ENCODE results near the gene KRTAP10-10.

The KRTAP10-10 gene

DNA sequence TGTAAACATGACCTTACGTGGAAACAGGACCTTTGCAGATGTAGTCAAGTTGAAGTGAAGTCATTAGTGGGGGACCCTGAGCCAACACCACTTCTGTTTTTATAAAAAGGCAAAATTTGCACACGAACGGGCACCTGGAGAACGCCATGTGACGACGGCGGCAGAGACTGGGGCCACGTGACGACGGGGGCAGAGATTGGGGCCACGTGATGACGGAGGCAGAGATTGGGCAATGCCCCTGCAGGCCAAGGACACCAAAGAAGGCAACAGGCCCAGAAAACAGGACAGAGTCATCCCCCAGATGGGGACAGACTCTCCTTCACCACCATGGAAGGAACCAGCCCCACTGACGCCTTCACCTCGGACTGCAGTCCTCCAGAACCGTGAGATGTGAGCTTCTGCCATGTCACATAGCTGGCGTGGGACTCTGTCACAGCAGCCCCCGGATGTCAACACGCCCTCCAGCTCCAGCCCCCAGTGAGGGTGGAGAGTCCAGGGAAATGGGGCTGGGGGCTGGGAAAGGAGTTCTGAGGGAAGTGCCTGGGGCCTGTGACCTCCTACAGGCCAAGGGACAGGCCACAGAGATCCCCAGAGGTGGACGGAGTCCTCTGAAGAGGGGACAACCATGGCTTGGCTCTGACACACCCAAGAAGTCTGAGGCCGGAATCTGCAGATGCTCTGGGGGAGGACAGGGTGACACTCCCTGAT, 13.3 kb downstream of the KRTAP10-10 start:
- no peak for DNase-seq (ENCODE audit: low read depth, low spot score)

DNA sequence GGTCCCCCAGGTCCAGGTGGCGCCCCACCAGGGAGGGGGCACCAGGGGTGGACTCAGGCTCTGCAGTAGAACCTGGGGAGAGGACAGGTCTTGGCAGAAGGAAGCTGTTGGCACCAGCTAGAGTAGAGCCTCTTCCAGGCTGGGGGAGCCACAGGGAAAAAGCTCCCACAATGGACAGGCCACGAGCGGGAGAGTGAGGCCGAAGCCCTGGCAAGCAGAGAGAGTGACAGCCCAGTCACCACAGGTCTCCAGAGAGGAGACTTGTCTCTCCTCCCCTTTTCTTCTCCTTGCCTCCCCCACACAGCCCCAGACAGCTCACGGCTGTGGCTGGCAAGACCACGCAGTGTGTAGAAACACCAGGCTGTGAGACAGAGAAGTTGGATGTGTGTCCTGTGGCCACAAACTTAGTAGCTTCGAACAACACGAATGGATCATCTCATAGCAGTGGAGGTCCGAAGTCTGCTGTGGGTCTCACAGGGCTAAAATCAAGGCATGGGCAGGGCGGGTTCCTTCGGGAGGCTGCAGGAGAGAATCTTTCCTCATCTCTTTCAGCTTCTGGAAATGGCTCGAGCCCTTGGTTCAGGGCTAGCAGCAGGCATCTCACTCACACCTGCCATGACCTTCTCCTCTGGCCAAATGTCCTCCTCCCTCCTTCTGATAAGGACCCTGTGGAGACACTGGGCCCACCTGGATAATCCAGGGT, 14.0 kb downstream of the KRTAP10-10 start:
- DNase-seq (ENCODE audit: low read depth, low spot score), result no peak

DNA sequence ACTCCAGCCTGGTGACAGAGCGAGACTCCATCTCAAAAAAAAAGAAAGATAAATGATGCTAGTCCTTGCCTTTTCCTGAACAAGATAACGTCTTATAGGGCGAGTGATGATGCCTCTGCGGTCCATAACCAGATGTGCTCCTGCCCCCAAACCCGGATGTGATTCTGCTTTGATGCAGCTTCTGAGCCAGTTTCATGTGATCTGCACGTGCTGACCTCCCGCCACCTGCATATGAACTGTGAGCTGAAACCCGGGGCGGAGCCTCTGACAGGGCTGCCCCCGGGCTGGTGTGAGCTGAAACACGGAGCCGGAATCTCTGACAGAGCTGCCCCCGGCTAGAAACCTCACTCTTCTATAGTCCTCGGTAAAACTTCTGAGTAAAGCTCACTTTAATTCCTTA, 16.0 kb downstream of the KRTAP10-10 start:
- DNase-seq (ENCODE audit: low read depth, low spot score), result peak; percentile 27

DNA sequence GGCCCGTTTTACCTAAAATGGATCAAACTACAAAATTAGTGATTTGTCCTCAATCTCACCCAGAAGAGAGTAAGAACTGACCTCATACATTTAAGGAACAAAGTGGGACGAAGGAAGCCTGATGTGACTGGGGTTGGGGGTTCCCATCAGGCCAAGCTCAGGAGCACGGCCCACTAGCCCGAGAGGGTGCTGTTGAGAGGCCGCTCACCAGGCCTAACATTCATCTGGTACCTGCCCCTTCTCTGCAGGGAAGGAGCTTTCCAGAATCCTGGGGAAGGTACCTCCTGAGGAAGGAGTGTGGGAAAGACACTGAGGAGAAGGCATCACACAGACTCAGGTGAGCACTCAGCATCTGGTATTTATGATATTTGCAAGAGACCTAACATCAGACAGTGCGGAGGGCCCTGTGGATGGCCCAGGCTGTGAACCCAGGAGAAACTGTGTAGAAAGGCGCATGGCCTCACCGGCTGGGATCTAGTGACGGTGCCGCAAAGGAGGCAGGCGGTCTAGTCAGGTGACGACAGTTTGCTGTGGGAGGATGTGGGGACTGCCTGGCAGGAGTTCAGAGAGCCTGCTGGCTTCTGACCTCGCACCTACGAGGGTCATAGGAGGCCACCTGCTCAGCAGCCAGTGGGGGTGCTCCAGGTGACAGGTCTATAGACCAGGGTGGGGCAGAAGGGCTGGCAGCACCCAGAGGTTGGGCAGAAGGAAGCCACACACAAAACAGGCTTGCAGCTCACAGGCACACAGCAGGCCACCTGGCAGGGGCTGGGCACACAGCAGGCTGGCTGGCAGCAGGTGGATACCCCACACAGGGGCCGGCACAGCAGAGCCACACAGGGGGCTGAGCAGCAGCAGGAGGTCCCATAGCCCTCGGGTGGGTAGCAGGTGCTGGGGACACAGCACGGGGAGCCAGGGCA, 16.8 kb downstream of the KRTAP10-10 start:
- DNase-seq (ENCODE audit: low read depth, low spot score), result no peak

DNA sequence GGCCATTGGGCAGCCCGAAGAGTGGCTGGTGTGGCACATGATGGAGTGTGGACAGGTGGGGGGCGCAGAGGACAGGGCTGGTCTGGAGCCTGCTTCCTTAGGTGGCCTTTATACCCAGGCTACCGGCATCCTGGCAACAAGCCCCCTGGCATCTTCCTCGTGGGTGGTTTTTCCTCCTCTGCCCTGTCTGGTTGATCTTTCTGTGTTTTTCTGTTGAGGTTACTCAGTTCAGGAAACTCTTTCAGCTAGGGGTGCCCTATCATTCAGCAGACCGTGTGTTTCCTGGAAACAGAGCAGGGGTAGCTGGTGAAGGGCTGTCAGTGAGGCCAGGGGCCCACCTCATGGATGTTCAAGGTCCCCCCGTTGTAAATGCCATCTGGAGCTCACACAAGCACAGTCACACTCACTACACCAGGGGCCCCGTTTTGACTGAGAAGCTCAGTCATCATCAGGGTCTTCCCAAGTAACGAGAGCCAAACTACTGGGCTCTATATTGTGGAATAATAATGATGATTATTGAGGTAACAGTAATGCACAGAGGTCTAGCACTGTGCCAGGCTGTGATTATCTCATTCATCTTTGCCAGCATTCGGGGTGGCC, 17.5 kb downstream of the KRTAP10-10 start, which contains the start of gene KRTAP12-4:
TSS of gene KRTAP12-4 (minus strand) at position 84 of the 600 bp plus-strand sequence. CDS start at position 39, 45 bp downstream.
- DNase-seq (ENCODE audit: low read depth, low spot score), result no peak

DNA sequence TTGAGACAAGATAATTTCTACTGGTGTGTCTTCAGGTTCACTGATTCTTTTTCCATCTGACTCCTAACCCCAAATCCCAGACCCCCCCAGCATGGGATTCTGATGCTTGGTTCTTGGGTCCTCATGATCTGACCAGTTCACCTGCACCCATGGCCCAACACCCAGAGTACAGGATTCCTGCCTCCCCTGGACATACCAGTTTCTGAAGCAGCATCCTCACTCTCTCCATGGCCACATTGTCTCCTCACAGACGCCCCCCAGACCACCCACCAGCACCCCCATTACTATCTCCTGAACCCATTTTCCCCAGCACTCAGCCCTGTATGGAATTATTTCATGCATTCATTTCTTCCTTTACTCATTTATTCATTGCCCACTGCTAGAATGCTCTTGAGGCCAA, 19.7 kb downstream of the KRTAP10-10 start:
- no peak for DNase-seq (ENCODE audit: low read depth, low spot score)

DNA sequence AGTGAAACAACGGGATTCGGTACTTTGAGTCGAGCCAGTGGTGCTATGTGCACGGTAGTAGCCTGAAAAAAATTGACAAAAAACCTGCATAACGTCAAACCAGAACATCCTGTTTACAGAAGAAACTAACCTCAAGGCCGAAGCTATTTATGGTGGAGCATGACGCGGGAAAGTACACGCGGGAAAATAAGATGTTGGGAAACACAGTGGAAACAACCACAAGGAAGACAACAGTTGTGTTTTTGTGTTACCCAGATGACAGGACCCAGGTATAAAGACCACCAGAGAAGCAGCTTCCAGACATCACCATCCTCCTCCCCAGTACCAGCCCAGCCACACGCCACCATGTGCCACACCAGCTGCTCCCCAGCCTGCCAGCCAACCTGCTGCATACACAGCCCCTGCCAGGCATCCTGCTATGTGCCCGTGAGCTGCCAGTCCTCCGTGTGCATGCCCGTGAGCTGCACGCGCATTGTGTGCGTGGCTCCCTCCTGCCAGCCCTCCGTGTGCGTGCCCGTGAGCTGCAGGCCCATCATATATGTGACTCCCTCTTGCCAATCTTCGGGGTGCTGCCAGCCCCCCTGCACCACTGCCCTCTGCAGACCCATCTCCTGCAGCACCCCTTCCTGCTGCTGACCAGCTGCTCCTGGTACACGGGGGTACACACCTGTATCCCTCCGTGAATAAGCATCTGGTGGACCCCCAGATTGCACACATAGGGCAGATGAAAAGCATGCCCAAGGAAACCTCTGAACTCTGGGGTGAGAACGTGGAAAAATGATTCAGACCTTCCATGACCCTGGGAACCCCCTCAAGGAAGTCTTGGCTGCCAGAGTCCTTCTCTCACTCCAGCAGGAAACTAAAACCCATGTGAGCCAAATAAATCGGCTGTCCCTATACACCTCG, 20.7 kb downstream of the KRTAP10-10 start, which contains the start of gene KRTAP12-3:
TSS of gene KRTAP12-3 (plus strand) at position 298 of the 906 bp plus-strand sequence. CDS start at position 346, 48 bp downstream.
- no peak for DNase-seq (ENCODE audit: low read depth, low spot score)

DNA sequence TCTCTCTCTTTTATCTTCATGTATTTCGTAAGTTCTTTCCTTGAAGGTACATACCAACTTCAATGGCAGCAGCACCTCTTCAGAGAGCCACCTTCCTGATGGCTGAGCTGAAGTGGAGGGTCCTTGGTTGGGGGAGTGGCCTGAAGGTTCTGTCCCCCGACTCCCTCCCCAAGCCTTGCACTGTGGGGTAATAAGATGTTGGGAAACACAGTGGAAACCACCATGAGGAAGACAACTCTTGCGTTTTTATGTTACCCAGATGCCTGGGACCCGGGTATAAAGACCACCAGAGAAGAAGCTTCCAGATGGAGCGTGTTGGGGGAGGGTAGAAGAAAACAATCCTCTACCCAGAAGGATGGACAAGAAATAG, 21.4 kb downstream of the KRTAP10-10 start:
- DNase-seq (ENCODE audit: low read depth, low spot score), result no peak

DNA sequence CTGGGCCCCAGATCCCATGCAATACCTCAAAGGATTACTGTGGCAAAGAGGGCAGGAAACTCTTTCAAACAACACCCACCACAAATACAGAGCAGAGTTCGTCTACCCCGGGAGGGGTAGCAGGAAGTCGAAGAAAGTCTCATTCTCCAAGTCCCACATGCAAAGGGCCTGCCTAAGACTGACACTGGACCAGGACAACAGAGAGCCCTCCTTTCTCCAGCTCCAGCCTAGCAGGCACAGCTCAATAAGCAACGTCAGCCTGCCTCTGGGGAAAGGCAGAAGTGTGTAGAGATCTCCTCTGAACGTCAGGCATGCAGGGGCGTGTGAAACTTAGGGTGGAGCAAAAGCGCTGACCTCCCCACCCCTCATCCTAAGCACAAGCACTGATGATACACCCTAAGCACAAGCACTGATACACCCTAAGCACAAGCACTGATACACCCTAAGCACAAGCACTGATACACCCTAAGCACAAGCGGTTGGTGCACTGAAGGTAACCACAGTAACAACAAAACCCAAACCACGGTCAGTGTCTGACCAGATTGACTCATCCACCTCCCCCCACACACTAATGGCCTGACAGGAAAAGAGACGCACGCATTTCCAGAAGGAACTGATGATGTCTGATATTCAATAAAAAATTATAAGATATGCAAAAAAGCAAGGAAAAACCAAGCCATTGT, 21.9 kb downstream of the KRTAP10-10 start:
- no peak for DNase-seq (ENCODE audit: low read depth, low spot score)

DNA sequence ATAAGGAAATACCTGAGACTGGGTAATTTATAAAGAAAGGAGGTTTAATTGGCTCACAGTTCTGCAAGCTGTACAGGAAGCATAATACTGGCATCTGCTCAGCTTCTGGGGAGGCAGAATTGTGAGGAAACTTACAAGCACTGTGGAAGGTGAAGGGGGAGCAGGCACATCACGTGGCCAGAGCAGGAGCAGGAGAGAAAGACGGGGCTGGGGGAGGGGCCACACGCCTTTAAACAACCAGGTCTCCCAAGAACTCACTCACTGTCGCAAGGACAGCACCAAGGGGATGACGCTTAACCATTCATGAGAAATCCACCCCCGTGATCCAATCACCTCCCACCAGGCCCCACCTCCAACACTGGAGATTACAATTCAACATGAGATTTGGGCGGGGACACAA, 24.4 kb downstream of the KRTAP10-10 start:
- DNase-seq (ENCODE audit: low read depth, low spot score), result peak; percentile 30

DNA sequence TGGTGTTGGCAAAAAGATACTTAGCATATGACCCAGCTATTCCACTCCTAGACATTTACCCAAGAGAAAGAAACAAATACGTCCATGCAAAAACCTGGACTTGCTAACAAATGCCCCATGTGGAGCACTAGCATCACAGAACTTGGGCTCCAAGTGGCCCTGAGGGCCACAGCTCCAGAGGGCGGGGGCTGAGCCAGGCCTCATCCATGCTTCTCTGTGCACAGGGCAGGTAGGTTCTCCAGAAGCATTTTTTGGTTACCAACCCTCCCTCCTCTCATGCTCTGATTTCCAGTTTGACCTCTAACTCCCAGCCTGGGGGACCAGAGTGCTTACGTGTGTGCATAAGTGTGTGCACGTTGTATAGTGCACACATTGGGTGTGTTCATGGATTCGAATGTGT, 27.5 kb downstream of the KRTAP10-10 start:
- DNase-seq (ENCODE audit: low read depth, low spot score), result no peak

DNA sequence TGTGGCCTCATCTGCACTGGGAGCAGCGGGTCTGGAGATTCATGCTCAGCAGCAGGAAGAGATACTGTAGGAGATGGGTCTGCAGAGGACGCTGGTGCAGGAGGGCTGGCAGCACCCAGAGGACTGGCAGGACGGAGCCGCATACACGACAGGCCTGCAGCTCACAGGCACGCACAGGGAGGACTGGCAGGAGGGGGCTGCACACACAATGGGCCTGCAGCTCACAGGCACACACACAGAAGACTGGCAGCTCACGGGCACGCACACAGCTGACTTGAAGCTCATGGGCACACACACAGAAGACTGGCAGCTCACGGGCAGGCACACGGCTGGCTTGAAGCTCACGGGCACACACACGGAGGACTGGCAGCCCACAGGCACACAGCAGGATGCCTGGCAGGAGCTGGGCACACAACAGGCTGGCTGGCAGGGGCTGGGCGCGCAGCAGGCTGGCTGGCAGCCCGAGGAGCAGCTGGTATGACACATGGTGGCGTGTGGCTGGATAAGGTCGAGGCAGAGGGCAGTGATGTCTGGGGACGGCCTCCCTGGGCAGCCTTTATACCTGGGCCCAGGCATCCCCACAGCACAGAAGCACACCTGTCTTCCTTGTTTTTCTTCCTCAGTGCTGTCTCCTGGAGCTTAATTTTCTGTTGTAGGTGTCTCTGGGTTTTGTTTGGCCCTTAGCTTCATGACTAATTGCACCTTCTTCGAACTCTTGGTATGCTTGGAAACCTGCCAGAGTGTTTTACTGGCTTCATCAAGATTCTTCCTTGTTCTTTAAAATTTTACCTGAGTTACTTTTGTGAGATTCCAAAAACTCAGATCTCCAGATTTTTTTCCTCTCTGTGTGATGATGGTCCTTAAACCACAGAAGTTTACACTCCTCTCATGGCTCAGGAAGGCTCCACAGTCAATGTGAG, 29.5 kb downstream of the KRTAP10-10 start, which contains the start of gene KRTAP12-2:
TSS of gene KRTAP12-2 (minus strand) at position 527 of the 920 bp plus-strand sequence. CDS start at position 486, 41 bp downstream.
- DNase-seq (ENCODE audit: low read depth, low spot score), result no peak

DNA sequence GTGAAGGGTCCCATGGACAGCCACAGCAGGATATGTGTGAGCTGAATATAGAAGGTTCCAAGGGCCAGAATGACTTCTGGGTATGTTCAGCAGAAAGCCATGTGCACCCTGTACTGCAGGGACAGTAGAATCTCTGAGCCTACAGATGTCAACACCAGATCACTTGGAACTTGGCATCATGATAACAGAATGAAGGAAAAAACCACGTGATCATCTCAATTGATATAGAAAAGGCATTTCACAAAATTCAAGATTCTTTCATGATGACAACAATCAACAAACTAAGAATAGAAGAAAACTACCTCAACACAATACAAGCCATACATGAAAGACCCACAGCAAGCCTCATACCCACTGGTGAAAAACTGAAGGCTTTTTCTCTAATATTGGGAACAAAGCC, 30.5 kb downstream of the KRTAP10-10 start:
- no peak for DNase-seq (ENCODE audit: low read depth, low spot score)

DNA sequence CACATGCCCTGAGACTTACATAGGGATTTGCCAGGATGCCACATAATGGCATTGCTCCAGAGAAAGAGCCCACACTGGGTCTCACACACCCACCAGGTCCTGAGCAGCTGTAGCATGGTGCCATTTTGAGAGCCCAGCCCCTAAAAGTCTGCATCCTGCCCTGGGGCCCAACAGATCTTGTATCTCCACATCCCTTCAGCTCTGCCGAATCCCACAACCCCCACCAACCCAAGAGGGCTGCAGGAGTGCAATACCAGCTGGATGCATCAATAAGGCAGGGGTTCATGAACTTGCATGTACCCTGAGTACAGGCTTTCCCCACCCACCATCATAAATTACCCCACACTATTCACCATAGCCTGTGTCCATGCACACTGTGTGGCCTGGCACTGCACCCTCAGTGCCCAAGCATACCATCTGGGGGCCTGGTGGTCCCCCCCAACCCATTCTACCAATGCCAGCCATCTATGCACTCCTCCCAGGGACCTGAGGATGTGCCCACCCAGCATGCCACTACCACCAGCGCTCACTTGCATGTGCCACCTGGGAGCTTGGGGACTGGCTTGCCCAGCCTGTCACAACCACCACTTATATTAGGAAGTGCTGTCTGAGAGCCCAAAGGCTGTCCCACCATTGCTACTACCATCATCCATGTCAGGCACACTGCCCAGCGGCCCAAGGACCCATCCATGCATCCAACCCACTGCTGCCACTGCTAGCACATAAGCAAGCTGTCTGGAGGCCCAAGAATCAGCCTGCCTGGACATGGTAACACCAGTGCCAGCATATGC, 33.7 kb downstream of the KRTAP10-10 start:
- no peak for DNase-seq (ENCODE audit: low read depth, low spot score)

DNA sequence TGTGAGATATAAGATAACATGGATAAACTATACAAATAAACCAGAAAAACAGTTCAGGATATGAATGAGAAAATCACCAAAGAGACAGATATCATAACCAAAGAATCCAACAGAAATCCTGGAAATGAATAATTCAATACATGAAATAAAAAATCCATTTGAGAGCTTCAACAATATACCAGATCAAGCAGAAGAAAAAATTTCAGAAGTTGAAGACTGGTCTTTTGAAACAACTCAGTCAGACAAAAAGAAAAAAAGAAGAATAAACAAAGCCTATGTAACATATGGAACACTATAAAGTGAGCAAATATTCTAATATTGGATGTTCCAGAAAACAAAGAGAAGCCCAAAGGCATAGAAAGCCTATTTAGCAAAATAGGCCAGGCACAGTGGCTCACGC, 34.8 kb downstream of the KRTAP10-10 start:
- DNase-seq (ENCODE audit: low read depth, low spot score), result no peak

DNA sequence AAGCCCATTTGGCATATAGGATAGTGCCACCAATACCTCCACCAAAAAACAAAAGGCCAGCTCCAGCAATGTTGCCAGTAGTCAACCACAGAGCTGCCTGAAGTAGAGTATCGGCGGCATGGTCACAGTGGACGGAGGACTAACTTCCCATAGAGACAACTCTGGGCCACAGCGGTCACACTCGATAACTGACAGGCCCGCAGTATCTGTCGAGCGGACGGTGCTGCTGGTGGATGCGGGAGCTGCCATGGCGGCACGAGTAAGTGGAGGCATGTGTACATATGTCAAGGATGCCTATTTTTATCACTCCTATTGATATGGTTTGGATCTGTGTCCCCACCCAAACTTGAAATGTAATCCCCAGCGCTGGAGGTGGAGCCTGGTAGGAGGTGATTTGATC, 40.7 kb downstream of the KRTAP10-10 start:
- no peak for DNase-seq (ENCODE audit: low read depth, low spot score)

DNA sequence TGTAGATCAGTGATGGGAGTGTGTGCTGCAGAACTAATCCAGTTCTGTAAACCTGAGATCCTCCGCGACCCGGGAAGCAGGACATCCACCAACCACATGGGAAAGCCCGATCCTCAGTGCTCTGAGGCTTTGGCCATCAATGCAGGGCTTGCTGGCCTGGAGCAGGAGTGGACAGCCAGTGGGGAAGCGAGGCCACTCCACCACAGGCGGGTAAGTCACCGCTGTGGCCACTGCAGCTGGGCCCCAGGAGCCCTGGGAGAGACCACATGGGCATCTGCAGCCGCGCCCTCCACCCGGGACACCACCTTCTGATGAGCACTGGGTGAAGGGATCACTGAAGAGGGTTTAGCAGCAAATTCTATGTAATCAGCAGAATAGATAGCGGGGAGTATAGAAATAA, 44.0 kb downstream of the KRTAP10-10 start:
- DNase-seq (ENCODE audit: low read depth, low spot score), result no peak
